Thyroid gland (tissue), 4 donors: ENCODE data around the gene HOXA7. TPM values are rescaled to one million over a fixed set of nuclear protein-coding genes. Genes with fewer than 3 reads are reported as not detected.

ENCODE experiments used
- DNase-seq, 2 donors: peaks; one replicate each; pipeline ENCODE4 v3.0.0-alpha.2; 2019
- H3K27ac ChIP-seq, 3 donors: fragments of 200-600 bp; sonication (generic); 1 replicate in 2 of 3; 2 replicates in 1 of 3; pipeline ENCODE4 v1.5.1; 2016 to 2019; ENCODE audit warnings: mild to moderate bottlenecking in 1 of 3, moderate library complexity in 1 of 3
- H3K27me3 ChIP-seq: fragments of 200-600 bp; sonication (generic); one replicate; pipeline ENCODE4 v1.5.1; 2019
- H3K36me3 ChIP-seq, 2 donors: fragments of 200-600 bp; sonication (generic); one replicate each; pipeline ENCODE4 v1.5.1; 2016 to 2019
- H3K4me1 ChIP-seq, 2 donors: fragments of 200-600 bp; sonication (generic); one replicate each; pipeline ENCODE4 v1.5.1; 2017 to 2019
- H3K4me3 ChIP-seq, 3 donors: fragments of 200-600 bp; sonication (generic); replicated peaks in 1 of 3; 1 replicate in 2 of 3; 2 replicates in 1 of 3; pipeline ENCODE4 v1.5.1; 2016; ENCODE audit warnings: mild to moderate bottlenecking in 1 of 3
- H3K9me3 ChIP-seq: fragments of 200-600 bp; sonication (generic); one replicate; pipeline ENCODE4 v1.5.1; 2017
- POLR2A ChIP-seq, 2 donors: fragments of 450-650 bp; IDR thresholded peaks; one replicate each; pipeline ENCODE4 v1.6.1; 2017; ENCODE audit warnings: antibody characterized with exemption in 2 of 2, mild to moderate bottlenecking in 2 of 2, moderate library complexity in 1 of 2
- WGBS, 2 donors: methylation state at CpG; one replicate each; pipeline ENCODE4 v1.1.5; 2017; 5-methylcytosine and 5-hydroxymethylcytosine counted together
- intact Hi-C: fragments of 100-400 bp; cut with DNase I; formaldehyde crosslinking; loops from one replicate; pipeline ENCODE4 v1.15.1; 2023
- microRNA counts, 2 donors: library from miRNA; unstranded; fragments of <30 nt; microRNA quantifications; one replicate each; lab custom pipeline; 2016 to 2017
- microRNA-seq: library from miRNA; unstranded; fragments of <30 nt; microRNA quantifications from one replicate; pipeline ENCODE4, GENCODE V29; 2016
- small RNA-seq: library from RNA; depleted of rRNA; stranded (forward); fragments of <200 nt; gene quantifications from one replicate; pipeline ENCODE3, GENCODE V24; 2016
- total RNA-seq, 4 donors: library from RNA; depleted of rRNA; stranded (reverse); fragments of >200 nt; gene quantifications; one replicate each; pipeline ENCODE4 v1.2.3, GENCODE V29; 2016
- TF ChIP-seq, protein P1 (sequence below), 6 experiments: fragments of 200-600 bp in 3 of 6; fragments of 450-650 bp in 3 of 6; sonication (generic) in 3 of 6; IDR thresholded peaks; one replicate each; pipeline ENCODE4 v1.5.1; 2016 to 2019; ENCODE audit warnings: antibody characterized with exemption in 6 of 6, mild to moderate bottlenecking in 2 of 6, inconsistent platforms in 1 of 6, moderate library complexity in 1 of 6

Gene HOXA7
- total RNA-seq, 4 donors from 2014 or later = 0.34 to 2.1 (median 0.74) TPM

DNA sequence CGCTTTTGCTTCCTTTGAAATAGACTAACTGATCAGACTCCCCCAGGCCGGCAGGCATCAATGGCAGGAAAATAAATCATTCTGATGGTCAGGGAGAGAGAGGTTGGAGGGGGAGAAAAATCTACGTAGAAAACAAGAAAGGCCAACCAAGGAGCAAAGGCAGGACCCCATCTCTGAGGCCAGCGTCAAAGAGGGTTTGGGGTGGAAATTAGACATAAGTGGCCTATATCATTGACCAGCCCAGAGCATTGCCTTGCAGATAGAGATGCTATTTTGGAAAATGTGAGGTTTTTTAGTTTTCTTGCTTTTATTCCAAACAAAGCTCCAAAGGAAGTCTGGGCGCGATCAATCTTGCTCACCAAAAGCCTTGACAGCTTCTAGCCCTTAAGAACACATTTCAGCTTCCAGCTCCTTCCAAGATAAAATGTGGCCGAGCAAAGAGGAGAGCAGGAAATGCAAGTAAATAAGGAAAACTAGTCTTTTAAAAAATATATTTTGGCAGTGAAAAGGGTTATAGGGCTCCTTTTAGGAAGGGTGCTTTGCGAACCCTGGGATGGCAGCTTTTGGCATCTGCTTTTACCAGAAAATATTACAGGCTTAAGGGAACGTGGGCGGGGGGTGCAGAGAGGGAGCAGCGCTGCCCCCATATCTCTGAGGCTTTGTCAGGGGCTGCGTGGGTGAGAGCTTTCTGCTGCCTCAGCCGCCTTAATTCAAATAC lies 52.0 kb downstream of the HOXA7 start:
- intact Hi-C loops = no loop called here
- no peaks in the 10 kb centered on the region for H3K36me3 ChIP-seq
- no peak for DNase-seq
- peaks cover 48% of the 10 kb centered on the region for H3K27me3 ChIP-seq
- TF ChIP-seq, protein P1, sequence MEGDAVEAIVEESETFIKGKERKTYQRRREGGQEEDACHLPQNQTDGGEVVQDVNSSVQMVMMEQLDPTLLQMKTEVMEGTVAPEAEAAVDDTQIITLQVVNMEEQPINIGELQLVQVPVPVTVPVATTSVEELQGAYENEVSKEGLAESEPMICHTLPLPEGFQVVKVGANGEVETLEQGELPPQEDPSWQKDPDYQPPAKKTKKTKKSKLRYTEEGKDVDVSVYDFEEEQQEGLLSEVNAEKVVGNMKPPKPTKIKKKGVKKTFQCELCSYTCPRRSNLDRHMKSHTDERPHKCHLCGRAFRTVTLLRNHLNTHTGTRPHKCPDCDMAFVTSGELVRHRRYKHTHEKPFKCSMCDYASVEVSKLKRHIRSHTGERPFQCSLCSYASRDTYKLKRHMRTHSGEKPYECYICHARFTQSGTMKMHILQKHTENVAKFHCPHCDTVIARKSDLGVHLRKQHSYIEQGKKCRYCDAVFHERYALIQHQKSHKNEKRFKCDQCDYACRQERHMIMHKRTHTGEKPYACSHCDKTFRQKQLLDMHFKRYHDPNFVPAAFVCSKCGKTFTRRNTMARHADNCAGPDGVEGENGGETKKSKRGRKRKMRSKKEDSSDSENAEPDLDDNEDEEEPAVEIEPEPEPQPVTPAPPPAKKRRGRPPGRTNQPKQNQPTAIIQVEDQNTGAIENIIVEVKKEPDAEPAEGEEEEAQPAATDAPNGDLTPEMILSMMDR (IDR thresholded peaks at IDR 0.05) = no peak
- no peak for TF ChIP-seq POLR2A (IDR thresholded peaks at IDR 0.05)
- peaks cover 0 to under 1% of the 10 kb centered on the region in 2 donors for H3K4me1 ChIP-seq
- WGBS, 2 donors = 14 to 22% methylated on average over 13 of the region's 13 CpGs
- H3K4me3 ChIP-seq = no peak overlapping the region
- H3K27ac ChIP-seq = peak overlapping the region; percentile 53 to 83 (median 54)
- H3K9me3 ChIP-seq = no peaks in the 10 kb centered on the region

MicroRNAs within 50 kb of the gene (microRNA counts, 767-probe panel; counts per million panel counts)
- 0 to 1,776 counts per million in 2 donors for microRNA hsa-miR-196b-5p (lab: Ali Mortazavi, UCI)

Small RNAs within 50 kb of the gene (microRNA-seq; reads per million reads assigned to microRNA genes)
- 38.4 reads per million, percentile 44 among the genes with 10 or more reads in this experiment for gene MIR196B

Small RNAs within 50 kb of the gene (small RNA-seq; reads per million reads assigned to genes)
- gene AC004080.5 = not detected
- gene RF02140 = not detected
- gene RF02141 = not detected

Other genes with a start within 250 kb of the HOXA7 start
- gene HOXA1, start 60.7 kb downstream of the HOXA7 start, total RNA-seq = under 1 TPM in 2 of 4 donors, not detected in 2; 0.67 to 0.78 TPM
- 1 to 10 TPM in 2 of 4 donors, under 1 TPM in 2; 0.73 to 2.7 (median 1.7) TPM for gene HOXA2, start 54.0 kb downstream of the HOXA7 start, total RNA-seq
- gene HOXA4, start 25.9 kb downstream of the HOXA7 start, total RNA-seq = 1 to 10 TPM in 3 of 4 donors, under 1 TPM in 1; 0.56 to 2.1 (median 1.3) TPM
- 1 to 10 TPM; 2.0 to 4.4 (median 3.3) TPM for gene HOXA5, start 13.0 kb downstream of the HOXA7 start, total RNA-seq
- 1 to 10 TPM in 2 of 4 donors, not detected in 2; 1.1 to 1.6 TPM for gene HOXA6, start 8.9 kb downstream of the HOXA7 start, total RNA-seq
- 1 to 10 TPM in 3 of 4 donors, under 1 TPM in 1; 0.94 to 6.1 (median 1.9) TPM for gene HOXA3, start 4.1 kb downstream of the HOXA7 start, total RNA-seq
- gene HOXA9, start 8.9 kb upstream of the HOXA7 start, total RNA-seq = 1 to 10 TPM in 1 of 4 donors, under 1 TPM in 2, not detected in 1; 0.63 to 1.9 (median 0.67) TPM
- 1 to 10 TPM in 1 of 4 donors, not detected in 3; 4.0 TPM for gene HOXA10, start 17.6 kb upstream of the HOXA7 start, total RNA-seq
- not detected for gene HOXA11, start 28.6 kb upstream of the HOXA7 start, total RNA-seq
- gene HOXA13, start 43.4 kb upstream of the HOXA7 start, total RNA-seq = not detected
- gene EVX1, start 86.1 kb upstream of the HOXA7 start, total RNA-seq = not detected